NCI-H2107 treated with DMSO at 0.1 percent for 48 hours (cell line): ENCODE data around the gene COL1A2.

ENCODE experiments used
- DNase-seq: peaks from one replicate; lab custom pipeline; 2025; ENCODE audit not compliant: unreplicated experiment; lab: John Stamatoyannopoulos, UW

The COL1A2 gene

DNA sequence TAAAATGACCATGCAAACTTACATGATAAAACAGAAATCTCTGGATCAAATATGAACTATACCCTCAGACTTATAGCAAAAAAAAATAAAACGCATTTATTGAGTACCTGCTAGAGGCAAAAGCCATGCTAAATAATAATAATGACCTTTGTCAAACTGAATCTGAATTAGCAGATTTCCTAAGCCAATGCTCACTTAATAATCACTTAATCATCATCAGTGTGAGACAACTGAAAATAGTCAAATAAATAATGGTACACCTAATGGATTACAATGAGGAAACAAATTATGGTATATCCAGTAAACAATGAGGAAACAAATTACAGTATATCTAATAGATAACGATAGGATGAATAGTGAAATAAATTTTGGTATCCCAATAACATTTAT is 37.6 kb downstream of the COL1A2 start:
- no peak for DNase-seq

DNA sequence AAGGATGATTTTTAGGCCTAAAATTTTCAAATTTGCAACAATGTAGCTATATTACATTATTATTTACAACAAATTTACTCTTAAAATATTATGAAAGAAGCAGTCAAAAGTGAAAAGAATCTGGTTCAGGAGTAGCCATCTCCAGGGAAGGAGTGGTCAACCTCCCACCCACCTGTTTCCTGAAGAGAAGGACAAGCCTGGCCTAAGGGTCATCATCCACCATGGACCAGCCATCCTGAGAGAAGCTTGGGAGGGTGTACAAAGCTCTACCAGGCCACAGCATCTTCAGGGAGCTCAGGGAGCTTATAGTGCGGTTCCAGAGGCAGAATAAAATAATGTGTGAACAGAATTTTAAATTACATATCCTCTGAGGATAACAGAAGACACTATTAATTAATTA is 38.1 kb downstream of the COL1A2 start:
- no peak for DNase-seq

- no peak for DNase-seq
These were observed 38.5 kb downstream of the COL1A2 start for GRCh38 chr7:94433224-94433623.

- no peak for DNase-seq
These were observed 39.3 kb downstream of the COL1A2 start for GRCh38 chr7:94434042-94434441.

- peak; percentile 14 for DNase-seq
These were observed 41.4 kb downstream of the COL1A2 start for GRCh38 chr7:94436018-94436604.

DNA sequence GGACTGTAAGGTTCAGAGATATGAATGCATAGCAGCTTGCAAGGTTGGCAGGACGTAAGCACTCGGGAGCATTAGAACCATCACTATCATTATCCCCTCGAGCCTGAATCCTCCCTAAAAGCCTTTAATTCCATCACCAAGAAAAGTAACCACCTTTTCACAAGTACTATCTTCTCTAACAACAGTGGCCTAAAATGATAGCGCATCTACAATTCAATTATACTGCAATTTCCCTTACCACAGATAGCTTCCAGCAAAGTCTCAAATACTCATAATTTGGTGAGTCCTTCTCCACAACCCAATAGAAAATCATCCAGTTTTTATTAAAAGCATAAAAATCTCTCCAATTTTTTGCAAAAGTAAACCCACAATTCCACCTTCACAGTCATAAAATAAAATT is 42.0 kb downstream of the COL1A2 start:
- DNase-seq: no peak

GRCh38 chr7:94439893-94440381 is 45.2 kb downstream of the COL1A2 start:
- DNase-seq: no peak

GRCh38 chr7:94440451-94441039 is 45.9 kb downstream of the COL1A2 start:
- DNase-seq: no peak

DNA sequence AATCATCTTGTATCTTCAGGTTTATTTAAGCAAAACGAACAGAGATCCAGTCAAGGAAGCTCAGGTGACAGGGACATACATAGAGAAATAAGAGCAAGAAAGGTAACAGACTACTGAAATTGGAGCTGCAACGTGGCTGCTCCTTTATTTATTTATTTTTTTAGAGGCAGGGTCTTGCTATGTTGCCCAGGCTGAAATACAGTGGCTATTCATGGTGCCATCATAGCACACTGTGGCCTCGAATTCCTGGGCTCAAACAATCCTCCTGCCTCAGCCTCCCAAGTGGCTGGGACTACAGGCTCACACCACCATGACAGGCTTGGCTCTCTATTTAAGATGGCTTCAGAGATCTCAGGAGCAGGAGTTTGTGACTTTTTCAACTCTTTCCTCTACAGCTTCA is 46.4 kb downstream of the COL1A2 start:
- DNase-seq: no peak

DNA sequence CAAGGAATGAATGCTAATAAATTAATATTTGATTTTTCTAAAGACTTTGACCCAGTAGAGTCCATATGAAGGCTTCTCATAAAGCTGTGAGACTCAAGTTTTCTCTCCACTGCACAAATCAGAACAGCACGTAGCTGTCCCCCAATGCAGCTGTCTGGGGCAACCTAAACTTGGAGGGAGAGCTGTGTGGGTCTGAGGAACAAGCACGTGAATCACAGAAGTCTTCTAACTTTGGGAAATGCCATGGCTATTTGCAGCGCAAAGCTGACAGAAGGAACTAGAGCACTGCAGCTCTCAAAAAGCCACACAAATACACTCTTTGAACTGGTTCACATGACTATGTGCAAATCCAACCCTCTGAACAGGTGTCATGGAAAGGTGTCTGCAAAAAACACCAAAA is 47.9 kb downstream of the COL1A2 start:
- DNase-seq: no peak

DNA sequence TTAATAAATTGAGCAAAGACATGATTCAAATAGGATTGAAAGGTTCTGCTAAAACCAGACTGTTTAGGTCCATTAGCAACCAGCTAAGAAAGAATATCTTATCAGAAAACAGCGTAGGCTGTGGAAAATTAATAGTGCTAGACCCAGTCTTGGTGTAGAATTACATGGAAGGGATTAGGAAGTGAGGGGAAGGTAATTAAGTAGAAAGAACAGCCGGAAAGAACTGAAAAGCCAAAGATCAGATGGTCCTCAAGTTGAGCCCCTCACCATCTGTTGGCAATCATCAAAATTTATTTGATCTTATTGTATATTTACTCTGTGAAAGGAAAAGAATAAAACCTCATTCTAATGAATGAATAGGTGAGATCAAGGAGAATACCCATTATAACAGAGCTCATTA is 50.1 kb downstream of the COL1A2 start:
- no peak for DNase-seq

- no peak for DNase-seq
These were observed 51.0 kb downstream of the COL1A2 start for GRCh38 chr7:94445696-94446194.

GRCh38 chr7:94446308-94446707 is 51.6 kb downstream of the COL1A2 start:
- DNase-seq: no peak

DNA sequence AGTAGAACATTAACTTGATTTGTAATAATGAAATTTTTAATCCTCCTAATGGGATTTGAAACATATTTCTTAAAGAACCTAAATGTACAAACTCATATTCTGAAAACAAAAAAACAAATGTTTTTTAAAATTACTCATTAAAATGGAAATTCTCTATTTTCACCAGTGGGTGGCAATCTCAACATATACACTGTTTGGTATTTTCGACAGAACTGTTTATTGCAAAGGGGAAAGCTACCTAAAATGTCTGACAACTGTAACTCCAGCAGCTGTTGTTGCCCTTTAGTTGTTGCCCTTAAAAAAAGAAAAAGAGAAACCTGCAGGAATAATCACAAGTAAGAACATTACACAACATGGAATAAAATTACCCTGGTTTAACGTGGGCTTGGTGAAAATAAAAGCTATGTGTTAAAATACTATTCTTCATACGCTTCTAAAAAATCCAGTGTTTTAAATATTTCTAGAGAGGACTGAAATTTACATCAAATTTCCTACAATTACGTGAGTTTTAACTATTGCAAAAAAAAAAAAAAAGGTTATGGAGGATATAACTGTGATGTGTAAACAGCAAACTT is 54.5 kb downstream of the COL1A2 start:
- DNase-seq: peak; percentile 64

- no peak for DNase-seq
These were observed 55.5 kb downstream of the COL1A2 start for GRCh38 chr7:94450044-94450697.

- no peak for DNase-seq
These were observed 56.5 kb downstream of the COL1A2 start for GRCh38 chr7:94451187-94451586.

DNA sequence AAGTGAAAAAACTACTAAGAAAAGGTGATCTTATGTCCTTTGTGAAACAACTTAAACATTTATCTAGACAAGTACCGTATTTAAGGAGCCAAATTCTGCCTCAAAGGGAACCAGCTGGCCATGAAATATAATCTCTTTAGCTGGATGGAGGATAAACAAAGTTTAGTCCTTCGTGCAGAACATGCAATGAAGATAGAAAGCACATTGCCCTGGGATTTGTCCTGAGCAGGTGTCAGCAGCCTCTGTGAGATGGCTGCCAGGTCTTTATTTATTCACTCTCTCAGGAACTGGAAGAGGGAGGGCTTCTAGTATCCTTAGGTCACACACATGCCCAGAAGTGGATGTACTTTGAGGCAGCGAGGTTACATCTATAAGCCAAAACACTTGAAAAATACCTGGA is 57.5 kb downstream of the COL1A2 start:
- peak; percentile 86 for DNase-seq

GRCh38 chr7:94453898-94454297 is 59.2 kb downstream of the COL1A2 start:
- DNase-seq: no peak

DNA sequence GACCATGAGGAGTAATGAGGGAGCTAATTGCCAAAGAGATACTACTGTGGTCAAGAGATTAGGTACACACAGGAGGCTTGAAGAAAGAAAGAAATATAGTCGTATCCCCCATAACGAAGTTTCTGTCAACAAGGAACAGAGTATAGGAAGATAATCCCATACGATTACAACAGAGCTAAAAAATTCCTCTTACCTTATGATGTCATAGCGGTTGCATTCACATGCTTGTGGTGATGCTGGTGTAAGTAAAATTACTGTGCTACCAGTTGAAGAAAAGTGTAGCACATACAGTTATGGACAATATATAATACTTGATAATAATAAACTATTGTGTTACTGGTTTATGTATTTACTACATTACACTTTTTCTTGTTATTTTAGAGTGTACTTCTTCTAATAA is 63.3 kb downstream of the COL1A2 start:
- no peak for DNase-seq

- DNase-seq: no peak
These were observed 71.8 kb downstream of the COL1A2 start for GRCh38 chr7:94466516-94466915.

- no peak for DNase-seq
These were observed 76.9 kb downstream of the COL1A2 start for GRCh38 chr7:94471604-94472003.

GRCh38 chr7:94472608-94473007 is 77.9 kb downstream of the COL1A2 start:
- DNase-seq: no peak
